ENCODE measurements around the gene PIEZO1.

PIEZO1 gene

DNA sequence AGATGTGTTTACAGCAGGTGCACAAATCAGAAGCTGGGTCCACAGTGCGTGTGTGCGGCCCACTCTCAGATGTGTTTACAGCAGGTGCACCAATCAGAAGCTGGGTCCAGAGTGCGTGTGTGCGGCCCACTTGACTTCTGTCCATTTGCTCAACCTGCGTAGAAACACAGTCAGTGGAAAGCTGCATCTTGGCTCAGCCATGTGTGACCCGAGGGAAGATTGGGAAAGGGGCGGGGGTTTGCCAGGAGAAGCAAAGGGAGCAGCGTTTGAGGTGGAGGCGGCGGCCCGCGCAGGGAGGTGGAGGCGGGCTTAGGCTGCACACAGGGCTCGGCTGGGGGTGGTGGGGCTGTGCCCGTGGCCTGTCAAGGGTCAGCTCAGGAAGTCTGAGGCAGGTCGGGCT lies 74.5 kb downstream of the PIEZO1 start:
- no peak overlapping the region for H3K4me3 ChIP-seq (ENCODE audit: low read length)
- no peak for DNase-seq (ENCODE audit: low read depth)
- TF ChIP-seq, protein P1, sequence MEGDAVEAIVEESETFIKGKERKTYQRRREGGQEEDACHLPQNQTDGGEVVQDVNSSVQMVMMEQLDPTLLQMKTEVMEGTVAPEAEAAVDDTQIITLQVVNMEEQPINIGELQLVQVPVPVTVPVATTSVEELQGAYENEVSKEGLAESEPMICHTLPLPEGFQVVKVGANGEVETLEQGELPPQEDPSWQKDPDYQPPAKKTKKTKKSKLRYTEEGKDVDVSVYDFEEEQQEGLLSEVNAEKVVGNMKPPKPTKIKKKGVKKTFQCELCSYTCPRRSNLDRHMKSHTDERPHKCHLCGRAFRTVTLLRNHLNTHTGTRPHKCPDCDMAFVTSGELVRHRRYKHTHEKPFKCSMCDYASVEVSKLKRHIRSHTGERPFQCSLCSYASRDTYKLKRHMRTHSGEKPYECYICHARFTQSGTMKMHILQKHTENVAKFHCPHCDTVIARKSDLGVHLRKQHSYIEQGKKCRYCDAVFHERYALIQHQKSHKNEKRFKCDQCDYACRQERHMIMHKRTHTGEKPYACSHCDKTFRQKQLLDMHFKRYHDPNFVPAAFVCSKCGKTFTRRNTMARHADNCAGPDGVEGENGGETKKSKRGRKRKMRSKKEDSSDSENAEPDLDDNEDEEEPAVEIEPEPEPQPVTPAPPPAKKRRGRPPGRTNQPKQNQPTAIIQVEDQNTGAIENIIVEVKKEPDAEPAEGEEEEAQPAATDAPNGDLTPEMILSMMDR (IDR thresholded peaks at IDR 0.05; ENCODE audit: insufficient read depth, low read depth, low read length, missing control alignments) = no peak

DNA sequence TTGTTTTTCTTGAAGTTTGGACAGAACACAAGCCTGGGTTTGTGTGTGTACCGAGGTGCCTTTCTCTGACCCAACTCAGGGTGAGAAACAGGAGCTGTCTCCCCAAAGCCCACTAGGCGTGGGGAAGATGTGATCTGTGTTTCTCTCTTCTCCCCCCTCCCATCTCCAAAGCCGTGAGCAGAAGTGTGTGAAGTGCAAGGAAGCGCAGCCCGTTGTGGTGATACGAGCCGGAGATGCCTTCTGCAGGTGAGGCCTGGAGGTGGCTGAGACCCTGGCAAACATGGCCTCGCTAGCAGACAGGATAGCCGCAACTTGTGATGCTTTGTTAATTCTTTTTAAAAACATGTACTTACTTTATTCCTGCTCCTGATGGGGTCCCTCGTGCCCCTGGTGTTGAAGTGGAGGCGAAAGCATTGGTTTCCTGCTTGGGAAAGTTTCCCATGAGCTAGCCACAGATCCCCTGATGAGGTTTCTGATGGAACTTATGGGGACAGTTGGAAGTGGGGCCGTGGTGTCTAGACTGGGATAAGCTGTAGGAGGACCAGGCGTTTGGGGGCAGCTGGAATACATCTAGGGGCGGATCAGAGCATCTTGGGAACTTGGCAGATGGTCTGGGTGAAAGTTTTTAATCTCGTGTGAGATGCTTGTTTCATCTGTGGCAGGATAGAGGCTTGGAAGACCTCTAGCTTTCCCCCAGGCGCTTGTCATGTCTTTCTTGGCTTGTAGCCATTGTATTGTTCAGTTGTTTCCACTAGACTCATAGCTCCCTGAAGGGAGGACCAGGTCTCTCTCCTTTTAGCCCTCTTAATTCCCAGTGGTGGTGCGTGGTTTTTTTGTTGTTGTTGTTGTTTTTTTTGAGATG lies 77.8 kb downstream of the PIEZO1 start:
- TF ChIP-seq, protein P1 (IDR thresholded peaks at IDR 0.05; ENCODE audit: insufficient read depth, low read depth, low read length, missing control alignments) = no peak
- peak overlapping the region; percentile 96 for H3K4me3 ChIP-seq (ENCODE audit: low read length)
- no peak for DNase-seq (ENCODE audit: low read depth)

DNA sequence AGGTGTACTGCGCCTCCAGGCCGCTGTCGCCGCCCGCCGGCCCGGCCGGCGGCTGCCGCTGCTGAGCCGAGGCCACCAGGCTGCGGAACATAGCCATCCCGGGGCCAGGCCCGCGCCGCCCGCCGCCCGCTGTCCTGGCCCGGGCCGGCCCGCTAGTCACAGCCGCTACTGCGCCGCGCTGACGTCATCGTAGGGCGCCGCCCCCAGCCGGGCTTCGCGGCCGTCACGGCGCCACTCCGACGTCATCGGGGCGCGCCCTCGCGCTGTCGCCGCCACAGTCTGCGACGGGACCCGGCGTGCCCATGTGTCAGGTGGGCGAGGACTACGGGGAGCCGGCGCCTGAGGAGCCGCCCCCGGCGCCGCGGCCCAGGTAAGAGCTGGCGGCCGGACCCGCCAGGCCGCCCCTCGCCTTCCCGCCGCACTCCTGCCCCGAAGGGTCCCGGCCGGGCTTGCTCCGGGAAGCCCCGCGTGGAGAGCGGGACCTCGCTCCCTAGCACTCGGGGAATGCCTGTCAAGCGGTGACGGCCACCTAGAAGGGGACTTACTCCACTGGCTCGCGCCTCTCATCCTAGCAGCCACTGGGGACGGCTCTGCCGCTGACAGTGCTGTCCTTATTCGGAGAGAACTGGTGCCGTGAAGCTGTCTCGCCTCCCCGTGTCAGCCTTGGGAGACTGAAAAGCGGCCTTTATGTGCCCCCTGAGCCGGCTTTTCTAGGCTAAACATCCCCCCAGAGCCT lies 78.6 kb downstream of the PIEZO1 start, which contains the start of the genes CTU2 and RNF166:
Gene CTU2, plus strand, starts transcription at position 275 of the 736 bp plus-strand sequence. Its CDS starts 28 bp downstream, at position 303.
Gene RNF166, minus strand, starts transcription at position 180 of the 736 bp plus-strand sequence. Its CDS starts 83 bp downstream, at position 97.
- TF ChIP-seq, protein P1 (IDR thresholded peaks at IDR 0.05; ENCODE audit: insufficient read depth, low read depth, low read length, missing control alignments) = no peak
- H3K4me3 ChIP-seq (ENCODE audit: low read length) = peak within 1 kb of the TSS; percentile 96
- DNase-seq (ENCODE audit: low read depth) = peak; percentile 92

DNA sequence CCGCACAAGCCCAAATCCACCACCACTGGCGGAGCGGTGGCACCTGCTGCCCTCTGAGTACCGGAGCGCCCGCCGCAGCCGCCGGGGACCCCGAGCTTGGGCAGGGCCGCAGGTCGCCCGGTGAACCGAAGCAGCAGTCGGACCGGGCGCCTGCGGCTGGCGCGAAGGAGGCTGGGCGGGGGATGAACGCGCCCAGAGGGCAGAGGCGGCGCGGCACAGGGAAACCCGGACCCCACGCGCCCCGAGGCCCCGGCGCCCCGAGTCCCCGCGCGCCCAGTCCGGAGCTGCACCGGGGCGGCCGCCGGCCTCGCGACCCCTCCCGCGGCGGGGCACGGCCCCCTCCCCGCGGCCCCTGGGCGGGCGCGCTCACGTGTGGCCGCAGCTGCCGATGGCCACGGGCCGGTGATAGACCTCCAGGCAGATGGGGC lies 79.2 kb downstream of the PIEZO1 start:
- H3K4me3 ChIP-seq (ENCODE audit: low read length) = peak overlapping the region; percentile 48
- TF ChIP-seq, protein P1 (IDR thresholded peaks at IDR 0.05; ENCODE audit: insufficient read depth, low read depth, low read length, missing control alignments) = no peak
- no peak for DNase-seq (ENCODE audit: low read depth)

DNA sequence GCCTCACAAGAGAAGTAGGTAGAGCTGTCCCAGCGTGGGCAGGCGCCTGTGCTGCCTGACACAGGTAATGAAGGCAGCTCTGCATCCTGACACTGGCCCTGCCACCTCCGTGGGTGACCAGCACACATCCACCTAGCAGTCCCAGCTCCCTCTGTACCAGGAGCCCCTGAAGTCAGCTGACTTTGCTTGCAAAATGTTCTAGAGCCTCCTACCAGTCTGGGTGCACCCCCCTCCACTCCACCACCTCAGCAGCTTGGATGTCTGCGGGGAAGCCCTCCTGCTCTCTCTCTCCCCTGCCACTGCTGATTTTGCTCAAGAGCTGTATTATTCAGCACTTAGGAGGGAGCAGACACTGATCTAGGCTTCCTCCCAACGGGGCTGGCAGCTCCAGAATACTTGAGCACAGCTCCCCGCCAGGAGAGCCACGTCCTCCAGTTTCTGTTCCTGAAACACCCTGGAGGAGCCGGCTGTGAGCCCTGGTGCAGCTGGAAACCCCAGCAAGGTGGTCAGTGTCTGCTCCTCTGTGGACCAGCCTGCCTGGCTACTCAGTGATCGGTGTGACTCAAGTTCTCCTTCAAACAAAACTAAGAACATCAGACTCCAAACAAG lies 79.8 kb downstream of the PIEZO1 start:
- TF ChIP-seq, protein P1 (IDR thresholded peaks at IDR 0.05; ENCODE audit: insufficient read depth, low read depth, low read length, missing control alignments) = no peak
- DNase-seq (ENCODE audit: low read depth) = no peak
- peak overlapping the region; percentile 48 for H3K4me3 ChIP-seq (ENCODE audit: low read length)

DNA sequence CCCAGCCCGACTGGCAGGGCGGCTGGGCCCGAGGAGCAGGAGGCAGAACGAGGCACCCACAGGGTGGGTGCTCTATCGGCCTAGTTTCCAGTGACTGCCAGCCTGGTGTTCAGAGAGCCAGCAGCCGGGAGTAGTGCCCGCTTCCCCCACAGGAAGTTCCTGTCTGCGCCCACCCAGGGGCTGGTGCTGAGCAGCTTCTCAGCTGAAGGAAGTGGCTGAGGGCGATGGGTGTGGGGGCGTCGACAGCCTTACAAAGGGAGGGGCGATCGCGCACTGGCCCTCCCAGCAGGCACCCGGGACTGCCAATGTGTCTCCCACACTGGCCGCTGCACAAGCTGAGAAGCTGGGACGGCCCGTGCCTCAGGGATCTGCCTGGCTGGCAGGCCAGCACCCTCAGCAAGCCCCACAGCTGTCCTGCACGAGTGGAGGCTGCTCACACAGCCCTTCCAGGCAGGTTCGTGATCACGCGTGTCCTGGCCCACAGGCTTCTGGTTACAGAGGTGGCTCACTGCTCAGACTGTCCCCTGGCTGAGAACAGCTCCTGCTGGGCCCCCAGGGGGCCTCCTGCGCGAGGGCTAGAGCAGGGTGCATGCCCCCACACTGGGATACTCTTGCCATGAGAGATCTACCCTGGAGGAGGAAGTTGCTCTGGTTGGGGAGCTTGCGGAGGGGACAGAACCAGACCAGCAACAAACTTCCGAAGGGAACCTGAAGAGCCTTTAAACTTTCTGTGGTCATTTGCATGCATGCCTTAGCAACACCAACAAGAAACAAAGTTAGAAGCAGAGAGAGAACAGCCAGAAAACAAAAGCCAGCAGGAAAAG lies 81.3 kb downstream of the PIEZO1 start:
- no peak for DNase-seq (ENCODE audit: low read depth)
- TF ChIP-seq, protein P1 (IDR thresholded peaks at IDR 0.05; ENCODE audit: insufficient read depth, low read depth, low read length, missing control alignments) = no peak
- H3K4me3 ChIP-seq (ENCODE audit: low read length) = no peak overlapping the region
